Aorta (tissue), 5 donors: Measurements from ENCODE around the gene IL17RC. TPM values are rescaled to one million over a fixed set of nuclear protein-coding genes. Genes with fewer than 3 reads are reported as not detected.
"Not testable (repeated sequence)": the region's sequence is repeated elsewhere in the genome, so short reads cannot be mapped to it uniquely, and the experiment has no call there.

Experiments used
- ATAC-seq: fragments of 200-7000 bp; cut with Tn5 transposase; one replicate; pipeline ENCODE4 v1.9.1; 2022; ENCODE audit warnings: moderate library complexity; ENCODE audit not compliant: low FRiP score
- DNase-seq, 2 donors: peaks; one replicate each; pipeline ENCODE4 v3.0.0-alpha.2; 2020
- H3K27ac ChIP-seq, 2 donors: one replicate each; pipeline ENCODE4 v1.5.1; 2013; ENCODE audit warnings: low read length in 2 of 2, mild to moderate bottlenecking in 2 of 2, moderate library complexity in 2 of 2, control low read depth in 1 of 2, inconsistent platforms in 1 of 2, low read depth in 1 of 2
- H3K27me3 ChIP-seq, 2 donors: one replicate each; pipeline ENCODE4 v1.6.1; 2013; ENCODE audit warnings: control low read depth in 1 of 2, low read length in 1 of 2, mild to moderate bottlenecking in 1 of 2, moderate library complexity in 1 of 2; ENCODE audit not compliant: insufficient read depth in 2 of 2, control insufficient read depth in 1 of 2
- H3K36me3 ChIP-seq, 2 donors: one replicate each; pipeline ENCODE4 v1.6.1; 2013; ENCODE audit warnings: control low read depth in 1 of 2, low read length in 1 of 2, mild to moderate bottlenecking in 1 of 2; ENCODE audit not compliant: insufficient read depth in 2 of 2, control insufficient read depth in 1 of 2
- H3K4me1 ChIP-seq, 2 donors: one replicate each; pipeline ENCODE4 v1.6.1; 2013; ENCODE audit warnings: low read length in 2 of 2, control low read depth in 1 of 2, mild to moderate bottlenecking in 1 of 2, moderate library complexity in 1 of 2; ENCODE audit not compliant: insufficient read depth in 2 of 2, control insufficient read depth in 1 of 2
- H3K4me3 ChIP-seq, 2 donors: one replicate each; pipeline ENCODE4 v1.5.1; 2013; ENCODE audit warnings: low read length in 2 of 2, control low read depth in 1 of 2, mild to moderate bottlenecking in 1 of 2
- H3K9me3 ChIP-seq: one replicate; pipeline ENCODE4 v1.6.1; 2013; ENCODE audit warnings: mild to moderate bottlenecking, low read length; ENCODE audit not compliant: control insufficient read depth
- WGBS, 2 donors: extraction: QIAGEN DNeasy Blood & Tissue Kit; methylation state at CpG; one replicate each; pipeline ENCODE4 v1.1.7; 2013; 5-methylcytosine and 5-hydroxymethylcytosine counted together
- intact Hi-C, 2 donors: fragments of 100-400 bp; cut with DNase I; formaldehyde crosslinking; loops; one replicate each; pipeline versions ENCODE4 v1.14.2 to v1.15.0; 2022
- polyA plus RNA-seq, 2 donors: library from polyadenylated mRNA; stranded (reverse); fragments of 200-250 nt; gene quantifications; one replicate each; pipeline ENCODE4 v1.2.3, GENCODE V29; 2013
- total RNA-seq, 2 donors: library from RNA; stranded (reverse); fragmentation: NEBNext Ultra II Directional; extraction: Animal tissue kit (Norgen Biotek cat#: 25700); gene quantifications; one replicate each; pipeline ENCODE4 v1.2.1, GENCODE V29; 2021
- donor health status: healthy with polysubstance abuse.
- donor health status: Bipolar disorder and iron deficiency.
- donor health status: DM: no; HTN: no; CAD: no.
- donor health status: DM: no; HTN: no; CAD: no.
- donor health status: DM: yes; HTN: yes; CAD: no.

IL17RC gene
- total and polyA plus RNA-seq, 4 donors: 8.6 to 108 (median 29.7) TPM

DNA sequence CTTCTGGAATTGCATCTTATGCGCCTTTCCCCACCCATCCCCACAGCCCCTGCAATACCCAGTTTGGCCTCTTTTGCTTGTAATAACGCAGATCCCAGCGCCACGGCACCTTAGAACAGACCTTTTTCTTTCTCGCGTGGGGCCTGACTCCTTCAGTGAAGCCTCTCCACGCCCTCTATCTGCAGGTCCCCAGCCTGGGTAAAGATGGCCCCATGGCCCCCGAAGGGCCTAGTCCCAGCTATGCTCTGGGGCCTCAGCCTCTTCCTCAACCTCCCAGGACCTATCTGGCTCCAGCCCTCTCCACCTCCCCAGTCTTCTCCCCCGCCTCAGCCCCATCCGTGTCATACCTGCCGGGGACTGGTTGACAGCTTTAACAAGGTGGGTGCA, 17.3 kb downstream of the IL17RC start:
- intact Hi-C loops: loop anchor here in 1 of 2 donors (5.0 kb wide), 1 partner anchor 202 kb away; the partner anchor contains the start of gene BRPF1
- no peaks in the 10 kb centered on the region for H3K9me3 ChIP-seq
- ATAC-seq: no peak
- peaks cover 0 to 3% of the 10 kb centered on the region in 2 donors for H3K4me1 ChIP-seq
- H3K4me3 ChIP-seq: peak overlapping the region; percentile 61
- DNase-seq: no peak
- 15 to 19% methylated on average over 11 of the region's 11 CpGs for WGBS, 2 donors
- H3K27ac ChIP-seq: peak overlapping the region in 1 of 2 donors; percentile 72
- H3K36me3 ChIP-seq: no peaks in the 10 kb centered on the region
- H3K27me3 ChIP-seq: no peaks in the 10 kb centered on the region

GRCh38 chr3:9934993-9935392, 18.1 kb downstream of the IL17RC start:
- H3K4me3 ChIP-seq: no peak overlapping the region
- no peaks in the 10 kb centered on the region for H3K36me3 ChIP-seq
- intact Hi-C loops: loop anchor here in 1 of 2 donors (5.0 kb wide), 1 partner anchor 203 kb away; the partner anchor contains the start of gene BRPF1
- H3K27me3 ChIP-seq: no peaks in the 10 kb centered on the region
- no peak for DNase-seq
- no peaks in the 10 kb centered on the region for H3K9me3 ChIP-seq
- ATAC-seq: no peak
- no peak overlapping the region for H3K27ac ChIP-seq
- H3K4me1 ChIP-seq: peaks cover 0 to 3% of the 10 kb centered on the region in 2 donors
- 60 to 63% methylated on average over 4 of the region's 4 CpGs for WGBS, 2 donors

DNA sequence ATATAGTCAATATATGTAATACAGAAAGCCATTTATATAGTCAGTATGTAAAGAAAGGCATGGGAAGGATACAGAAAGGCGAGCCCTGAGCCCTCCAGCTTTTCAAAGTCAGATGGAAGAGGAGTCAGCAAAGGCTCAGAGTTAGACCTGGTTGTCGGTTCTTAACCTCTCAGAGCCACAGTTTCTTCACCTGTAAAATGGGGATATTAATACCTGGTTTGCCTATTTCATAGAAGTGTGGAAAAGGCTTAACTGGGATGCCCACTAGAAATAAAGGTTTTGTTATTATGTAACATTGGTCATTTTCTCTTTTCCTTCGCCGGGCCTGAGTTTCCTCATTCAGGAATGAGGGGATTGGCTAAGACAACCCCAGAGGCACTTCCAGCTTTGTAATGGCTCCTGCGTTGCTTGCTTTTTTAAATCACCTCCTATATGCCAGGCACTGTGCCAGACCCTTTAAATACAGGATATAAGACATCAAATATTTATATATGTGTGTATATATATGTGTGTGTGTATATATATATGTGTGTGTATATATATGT, 19.1 kb downstream of the IL17RC start:
- H3K9me3 ChIP-seq: no peaks in the 10 kb centered on the region
- DNase-seq (peak in 1 of 2 donors; percentile 2), ATAC-seq (no peak)
- H3K4me3 ChIP-seq: no peak overlapping the region
- no peaks in the 10 kb centered on the region for H3K27me3 ChIP-seq
- WGBS, 2 donors: 90 to 98% methylated on average over 5 of the region's 5 CpGs
- peaks cover 0 to 3% of the 10 kb centered on the region in 2 donors for H3K4me1 ChIP-seq
- intact Hi-C loops: no loop called here
- H3K27ac ChIP-seq: no peak overlapping the region
- no peaks in the 10 kb centered on the region for H3K36me3 ChIP-seq

GRCh38 chr3:9937486-9938238, 20.8 kb downstream of the IL17RC start:
- 93% methylated on average over 13 of the region's 13 CpGs for WGBS, 2 donors
- Histone ChIP-seq H3K36me3 (no peaks in the 10 kb centered on the region), H3K9me3 (no peaks in the 10 kb centered on the region), H3K27me3 (no peaks in the 10 kb centered on the region), H3K4me3 (no peak overlapping the region), H3K4me1 (peaks cover 0 to 3% of the 10 kb centered on the region in 2 donors), H3K27ac (no peak overlapping the region)
- peak in 1 of 2 donors; percentile 63 for DNase-seq
- ATAC-seq: no peak
- intact Hi-C loops: no loop called here

DNA sequence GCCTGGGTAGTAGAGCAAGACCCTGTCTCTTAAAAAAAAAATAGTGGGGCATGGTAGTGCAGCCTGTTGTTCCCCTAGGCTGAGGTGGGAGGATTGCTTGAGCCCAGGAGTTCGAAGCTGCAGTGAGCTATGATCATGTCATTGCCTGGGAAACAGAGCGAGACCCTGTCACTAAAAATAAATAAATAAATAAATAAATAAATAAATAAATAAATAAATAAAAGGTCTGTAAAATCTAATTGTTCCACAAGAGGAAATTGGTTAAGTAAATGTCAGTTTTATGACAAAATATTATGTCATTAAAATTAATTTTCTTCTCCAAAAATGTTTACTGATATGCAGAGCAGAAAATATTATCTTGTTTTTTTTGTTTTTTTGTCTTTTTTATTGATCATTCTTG, 22.1 kb downstream of the IL17RC start:
- no peak overlapping the region for H3K4me3 ChIP-seq
- H3K4me1 ChIP-seq: peaks cover 0 to 3% of the 10 kb centered on the region in 2 donors
- intact Hi-C loops: no loop called here
- H3K9me3 ChIP-seq: no peaks in the 10 kb centered on the region
- H3K27ac ChIP-seq: no peak overlapping the region
- no peaks in the 10 kb centered on the region for H3K36me3 ChIP-seq
- ATAC-seq: no peak
- WGBS, 2 donors: 89 to 91% methylated on average over 2 of the region's 2 CpGs
- no peaks in the 10 kb centered on the region for H3K27me3 ChIP-seq
- no peak for DNase-seq

DNA sequence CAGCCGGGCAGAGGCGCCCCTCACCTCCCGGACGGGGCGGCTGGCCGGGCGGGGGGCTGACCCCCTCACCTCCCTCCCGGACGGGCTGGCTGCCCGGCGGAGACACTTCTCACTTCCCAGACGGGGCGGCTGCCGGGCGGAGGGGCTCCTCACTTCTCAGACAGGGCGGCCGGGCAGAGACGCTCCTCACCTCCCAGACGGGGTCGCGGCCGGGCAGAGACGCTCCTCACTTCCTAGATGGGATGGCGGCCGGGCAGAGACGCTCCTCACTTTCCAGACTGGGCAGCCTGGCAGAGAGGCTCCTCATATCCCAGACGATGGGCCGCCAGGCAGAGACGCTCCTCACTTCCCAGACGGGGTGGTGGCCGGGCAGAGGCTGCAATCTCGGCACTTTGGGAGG, 23.0 kb downstream of the IL17RC start:
- H3K27me3 ChIP-seq, H3K36me3 ChIP-seq, H3K27ac ChIP-seq, intact Hi-C loops, H3K4me3 ChIP-seq, H3K9me3 ChIP-seq, H3K4me1 ChIP-seq, ATAC-seq: not testable (repeated sequence)
- peak in 1 of 2 donors; percentile 25 for DNase-seq
- WGBS, 2 donors: 84 to 93% methylated on average over 9 to 32 of the region's 32 CpGs

DNA sequence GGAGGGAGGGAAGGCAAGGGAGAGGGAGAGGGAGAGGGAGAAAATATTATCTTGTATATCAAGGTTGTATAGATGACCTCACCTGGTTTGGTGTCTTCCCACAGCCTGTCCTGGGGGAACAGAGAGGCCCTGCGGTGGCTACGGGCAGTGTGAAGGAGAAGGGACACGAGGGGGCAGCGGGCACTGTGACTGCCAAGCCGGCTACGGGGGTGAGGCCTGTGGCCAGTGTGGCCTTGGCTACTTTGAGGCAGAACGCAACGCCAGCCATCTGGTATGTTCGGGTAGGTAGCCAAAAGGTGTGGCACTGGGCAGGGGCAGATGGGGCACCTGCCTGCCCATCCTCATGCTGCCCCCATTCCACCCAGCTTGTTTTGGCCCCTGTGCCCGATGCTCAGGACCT, 23.8 kb downstream of the IL17RC start:
- H3K4me3 ChIP-seq: no peak overlapping the region
- no peaks in the 10 kb centered on the region for H3K36me3 ChIP-seq
- no peak for ATAC-seq
- H3K9me3 ChIP-seq: no peaks in the 10 kb centered on the region
- no peaks in the 10 kb centered on the region for H3K4me1 ChIP-seq
- intact Hi-C loops: no loop called here
- no peaks in the 10 kb centered on the region for H3K27me3 ChIP-seq
- H3K27ac ChIP-seq: no peak overlapping the region
- WGBS, 2 donors: 92 to 96% methylated on average over 10 of the region's 10 CpGs
- peak in 1 of 2 donors; percentile 63 for DNase-seq

DNA sequence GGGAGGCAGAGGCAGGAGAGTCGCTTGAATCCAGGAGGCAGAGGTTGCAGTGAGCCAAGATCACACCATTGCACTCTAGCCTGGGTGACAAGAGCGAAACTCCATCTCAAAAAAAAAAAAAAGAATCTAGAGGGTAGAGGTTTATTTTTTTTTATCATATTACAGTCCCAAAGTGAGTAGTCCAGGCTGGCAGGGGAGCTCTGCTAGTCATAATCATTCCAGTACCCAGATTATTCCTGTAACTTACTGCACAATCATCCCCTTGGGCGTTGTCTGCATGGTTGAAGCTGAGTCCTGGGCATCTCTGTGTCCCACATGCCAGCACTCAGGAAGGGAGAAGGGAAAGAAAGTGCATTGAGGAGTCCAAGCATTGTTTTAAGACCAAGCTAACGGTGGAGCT, 25.3 kb downstream of the IL17RC start:
- Histone ChIP-seq H3K36me3 (no peaks in the 10 kb centered on the region), H3K9me3 (no peaks in the 10 kb centered on the region), H3K4me3 (no peak overlapping the region), H3K4me1 (no peaks in the 10 kb centered on the region), H3K27ac (no peak overlapping the region), H3K27me3 (no peaks in the 10 kb centered on the region)
- 77 to 84% methylated on average over 4 of the region's 4 CpGs for WGBS, 2 donors
- intact Hi-C loops: no loop called here
- peak in 1 of 2 donors; percentile 2 for DNase-seq
- no peak for ATAC-seq
